ENCODE results near the gene IGFBP2. TPM values are rescaled to one million over a fixed set of nuclear protein-coding genes. Genes with fewer than 3 reads are reported as not detected.

Gene IGFBP2
- total and polyA plus RNA-seq, 2 of the 8 experiments (the other 6 are each of a cell fraction or from before 2014, with no cell fraction given) = 326 to 782 TPM

DNA sequence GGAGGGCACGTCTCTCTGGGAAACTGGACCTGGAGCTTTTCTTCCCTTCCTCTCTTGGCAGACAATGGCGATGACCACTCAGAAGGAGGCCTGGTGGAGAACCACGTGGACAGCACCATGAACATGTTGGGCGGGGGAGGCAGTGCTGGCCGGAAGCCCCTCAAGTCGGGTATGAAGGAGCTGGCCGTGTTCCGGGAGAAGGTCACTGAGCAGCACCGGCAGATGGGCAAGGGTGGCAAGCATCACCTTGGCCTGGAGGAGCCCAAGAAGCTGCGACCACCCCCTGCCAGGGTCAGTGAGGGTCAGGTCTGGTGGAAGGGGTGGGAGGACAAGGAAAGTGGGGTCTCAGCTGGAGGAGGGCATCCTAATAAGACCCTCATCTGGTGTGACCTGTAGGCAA is 27.3 kb downstream of the IGFBP2 start:
- H2BK5ac ChIP-seq (ENCODE audit: low read depth, low read length) = no peak overlapping the region
- peaks cover 15% of the 10 kb centered on the region for H3K79me1 ChIP-seq (ENCODE audit: low read depth, low read length)
- H3K27ac ChIP-seq (ENCODE audit: low read depth, low read length) = no peak overlapping the region
- H3K23ac ChIP-seq (ENCODE audit: insufficient read length) = no peak overlapping the region
- FAIRE-seq (no peak), DNase-seq (ENCODE audit: low read depth in 1 of 2, low spot score in 2 of 2) (no peak)
- H2BK120ac ChIP-seq (replicated peaks; ENCODE audit: low read depth, low read length) = no peak overlapping the region
- no peaks in the 10 kb centered on the region for H3K23me2 ChIP-seq (ENCODE audit: low read depth, low read length)
- no peak overlapping the region for H4K91ac ChIP-seq (replicated peaks; ENCODE audit: insufficient read length, low read length)
- H3K4me3 ChIP-seq (ENCODE audit: extremely low read depth in 1 of 4, insufficient read depth in 2 of 4, low read depth in 3 of 4, low read length in 4 of 4) = no peak overlapping the region
- peaks cover 10 to 28% (median 25%) of the 10 kb centered on the region in 4 experiments; a peak in 7 of 8 replicates for H3K36me3 ChIP-seq (ENCODE audit: control insufficient read depth in 2 of 4, insufficient read depth in 4 of 4, low read length in 3 of 4)
- H4K5ac ChIP-seq (ENCODE audit: insufficient read length, low read depth, low read length) = no peak overlapping the region
- no peak overlapping the region for H3K9ac ChIP-seq (replicated peaks in 1 of 4; ENCODE audit: extremely low read depth in 1 of 4, low read depth in 3 of 4, low read length in 3 of 4)
- H3K18ac ChIP-seq (ENCODE audit: extremely low read depth, low read length) = no peak overlapping the region
- H2BK12ac ChIP-seq (ENCODE audit: low read depth, low read length) = no peak overlapping the region
- H4K8ac ChIP-seq (ENCODE audit: extremely low read depth, insufficient read depth, low read length) = no peak overlapping the region
- ChIA-PET POLR2A (ENCODE audit: partially characterized antibody) (interaction anchor here (1.5 to 2.5 kb wide), 3 partner anchors 10 to 154 kb away, joined by 5 to 7 read pairs (median 7); no protein-coding TSS in a partner anchor), CTCF (ENCODE audit: partially characterized antibody) (interaction anchor here (1.6 to 15.9 kb wide), 4 partner anchors 13 to 140 kb away, joined by 3 to 493 read pairs (median 128); no protein-coding TSS in a partner anchor)
- H3K56ac ChIP-seq (replicated peaks; ENCODE audit: insufficient read length, low read depth, low read length) = no peak overlapping the region
- no peak overlapping the region for H3K14ac ChIP-seq (ENCODE audit: insufficient read length)
- H2BK20ac ChIP-seq (ENCODE audit: low read length) = no peak overlapping the region
- 88% methylated on average over 10 of the region's 10 CpGs; no CpG with 5 or more reads in 1 of the 2 experiments for WGBS, 2 experiments (ENCODE audit: extremely low coverage in 1 of 2, insufficient coverage in 1 of 2, insufficient read length in 1 of 2, insufficient replicate concordance in 2 of 2, low coverage in 1 of 2, low lambda C conversion rate in 2 of 2, missing lambda C conversion rate in 1 of 2)
- no peak overlapping the region for H3K4ac ChIP-seq (replicated peaks; ENCODE audit: insufficient read length, low read depth, low read length)
- no peaks in the 10 kb centered on the region for H3K27me3 ChIP-seq (replicated peaks in 1 of 4; ENCODE audit: control insufficient read depth in 3 of 4, extremely low read depth in 1 of 4, insufficient read depth in 3 of 4, low read length in 3 of 4)
- H2AK5ac ChIP-seq (ENCODE audit: low read depth, low read length) = no peak overlapping the region
- no peaks in the 10 kb centered on the region for H3K9me3 ChIP-seq (ENCODE audit: insufficient read depth in 2 of 2, low read depth in 1 of 2, low read length in 1 of 2)
- no peak overlapping the region for H2BK15ac ChIP-seq (ENCODE audit: low read length)
- peaks cover 6% of the 10 kb centered on the region in 2 experiments for H4K20me1 ChIP-seq (replicated peaks in 1 of 2; ENCODE audit: control insufficient read depth in 1 of 2, insufficient read depth in 2 of 2, low read length in 2 of 2)
- H3K79me2 ChIP-seq (ENCODE audit: control insufficient read depth in 1 of 2, insufficient read depth in 2 of 2, low read length in 2 of 2) = peaks cover 0 to 32% of the 10 kb centered on the region in 2 experiments; a peak in 3 of 4 replicates
- no peak overlapping the region for H3K4me2 ChIP-seq (ENCODE audit: insufficient read depth in 1 of 2, low read depth in 2 of 2, low read length in 2 of 2)
- no peak overlapping the region for H2AFZ ChIP-seq (ENCODE audit: low read length)
- H3K4me1 ChIP-seq (replicated peaks in 1 of 4; ENCODE audit: control insufficient read depth in 3 of 4, insufficient read depth in 4 of 4, low read length in 3 of 4) = peaks cover 0 to 8% (median 6%) of the 10 kb centered on the region in 4 experiments; a peak in 6 of 7 replicates
- TF ChIP-seq EZH2 (IDR thresholded peaks at IDR 0.05; ENCODE audit: low read depth, low read length, severe bottlenecking) (no peak), TAF7 (optimal IDR thresholded peaks at IDR 0.05; ENCODE audit: borderline replicate concordance, low read depth, low read length) (no peak), SP4 (IDR thresholded peaks at IDR 0.05; ENCODE audit: low read length) (no peak), NRF1 (IDR thresholded peaks at IDR 0.05; ENCODE audit: low read depth, low read length) (no peak), RNF2 (IDR thresholded peaks at IDR 0.05; ENCODE audit: borderline replicate concordance, low read depth, low read length, missing control alignments, poor library complexity, severe bottlenecking) (no peak), RBBP5 (IDR thresholded peaks at IDR 0.05; ENCODE audit: borderline replicate concordance, low read depth, low read length) (no peak), SRF (IDR thresholded peaks at IDR 0.05; ENCODE audit: low read depth, low read length) (no peak), CBX8 (IDR thresholded peaks at IDR 0.05; ENCODE audit: borderline replicate concordance, low read depth, low read length) (no peak)
- TF ChIP-seq, protein P1, sequence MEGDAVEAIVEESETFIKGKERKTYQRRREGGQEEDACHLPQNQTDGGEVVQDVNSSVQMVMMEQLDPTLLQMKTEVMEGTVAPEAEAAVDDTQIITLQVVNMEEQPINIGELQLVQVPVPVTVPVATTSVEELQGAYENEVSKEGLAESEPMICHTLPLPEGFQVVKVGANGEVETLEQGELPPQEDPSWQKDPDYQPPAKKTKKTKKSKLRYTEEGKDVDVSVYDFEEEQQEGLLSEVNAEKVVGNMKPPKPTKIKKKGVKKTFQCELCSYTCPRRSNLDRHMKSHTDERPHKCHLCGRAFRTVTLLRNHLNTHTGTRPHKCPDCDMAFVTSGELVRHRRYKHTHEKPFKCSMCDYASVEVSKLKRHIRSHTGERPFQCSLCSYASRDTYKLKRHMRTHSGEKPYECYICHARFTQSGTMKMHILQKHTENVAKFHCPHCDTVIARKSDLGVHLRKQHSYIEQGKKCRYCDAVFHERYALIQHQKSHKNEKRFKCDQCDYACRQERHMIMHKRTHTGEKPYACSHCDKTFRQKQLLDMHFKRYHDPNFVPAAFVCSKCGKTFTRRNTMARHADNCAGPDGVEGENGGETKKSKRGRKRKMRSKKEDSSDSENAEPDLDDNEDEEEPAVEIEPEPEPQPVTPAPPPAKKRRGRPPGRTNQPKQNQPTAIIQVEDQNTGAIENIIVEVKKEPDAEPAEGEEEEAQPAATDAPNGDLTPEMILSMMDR (IDR thresholded peaks at IDR 0.05; ENCODE audit: control extremely low read depth in 1 of 3, insufficient read depth in 1 of 3, low read depth in 1 of 3, low read length in 3 of 3) = no peak

Data from H1 (cell line).